Tibial nerve (tissue), 4 donors: ENCODE data around the gene RAB10. TPM values are rescaled to one million over a fixed set of nuclear protein-coding genes. Genes with fewer than 3 reads are reported as not detected.

Experiments used
- DNase-seq, 2 donors: peaks; one replicate each; pipeline ENCODE4 v3.0.0-alpha.2; 2019; ENCODE audit warnings: low spot score in 2 of 2
- H3K27ac ChIP-seq, 4 donors: fragments of 200-600 bp; sonication (generic) in 3 of 4; one replicate each; pipeline ENCODE4 v1.5.1; 2017 to 2019; ENCODE audit warnings: mild to moderate bottlenecking in 1 of 4
- H3K27me3 ChIP-seq, 2 donors: fragments of 200-600 bp; sonication (generic) in 1 of 2; one replicate each; pipeline versions ENCODE4 v1.5.1 to v1.6.0; 2017 to 2019
- H3K36me3 ChIP-seq, 3 donors: fragments of 200-600 bp; sonication (generic); one replicate each; pipeline ENCODE4 v1.5.1; 2018 to 2019
- H3K4me1 ChIP-seq, 4 donors: fragments of 200-600 bp; sonication (generic) in 3 of 4; one replicate each; pipeline ENCODE4 v1.5.1; 2017 to 2019
- H3K4me3 ChIP-seq, 4 donors: fragments of 200-600 bp; sonication (generic) in 3 of 4; one replicate each; pipeline ENCODE4 v1.5.1; 2017 to 2019; ENCODE audit warnings: mild to moderate bottlenecking in 1 of 4, moderate library complexity in 1 of 4
- H3K9me3 ChIP-seq, 4 donors: fragments of 200-600 bp; sonication (generic) in 3 of 4; one replicate each; pipeline ENCODE4 v1.5.1; 2017 to 2019
- EP300 ChIP-seq, 2 donors: sonication (generic); formaldehyde crosslinking; IDR thresholded peaks; one replicate each; pipeline ENCODE4 v1.6.1; 2017; ENCODE audit warnings: antibody characterized with exemption in 2 of 2, mild to moderate bottlenecking in 1 of 2
- POLR2A ChIP-seq, 2 donors: fragments of 450-650 bp; IDR thresholded peaks; one replicate each; pipeline ENCODE4 v1.6.1; 2017; ENCODE audit warnings: antibody characterized with exemption in 2 of 2, mild to moderate bottlenecking in 2 of 2, moderate library complexity in 2 of 2
- WGBS, 2 donors: methylation state at CpG; one replicate each; pipeline ENCODE4 v1.1.5; 2018; 5-methylcytosine and 5-hydroxymethylcytosine counted together
- total RNA-seq, 4 donors: library from RNA; depleted of rRNA; stranded (reverse); fragments of >200 nt; gene quantifications; one replicate each; pipeline ENCODE4 v1.1.0, GENCODE V29; 2016
- TF ChIP-seq, protein P1 (sequence below), 5 experiments: fragments of 200-600 bp in 3 of 5; fragments of 450-650 bp in 2 of 5; sonication (generic) in 3 of 5; IDR thresholded peaks; one replicate each; pipeline ENCODE4 v1.5.1; 2016 to 2019; ENCODE audit warnings: antibody characterized with exemption in 5 of 5, mild to moderate bottlenecking in 3 of 5, moderate library complexity in 2 of 5

The RAB10 gene
- total RNA-seq, 4 donors from 2014 or later = 133 to 196 (median 155) TPM

DNA sequence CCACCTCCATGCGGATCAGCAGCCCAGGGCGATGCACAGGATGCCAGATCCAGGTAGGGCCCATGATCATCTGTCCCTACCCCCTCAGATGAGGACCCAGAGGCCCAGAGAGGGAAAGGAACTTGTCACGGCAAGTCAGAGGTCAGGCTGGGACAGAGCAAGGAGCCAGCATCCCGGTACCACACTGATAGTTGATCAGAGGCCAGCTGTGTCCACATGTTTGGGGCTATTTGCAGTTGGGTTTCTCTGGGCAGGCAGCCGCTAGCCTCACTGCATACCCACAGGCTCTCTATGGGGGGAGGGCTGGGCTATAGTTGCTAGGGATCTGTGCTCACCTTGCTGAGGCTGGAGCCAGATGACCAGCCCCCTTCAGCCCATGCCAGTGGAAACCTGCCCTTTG, 148.6 kb downstream of the RAB10 start:
- 82 to 83% methylated on average over 5 of the region's 5 CpGs for WGBS, 2 donors
- H3K4me3 ChIP-seq = no peak overlapping the region
- H3K27me3 ChIP-seq = peaks cover 0 to 17% of the 10 kb centered on the region in 2 donors
- peaks cover 0 to 6% (median 0%) of the 10 kb centered on the region in 3 donors for H3K36me3 ChIP-seq
- no peak for DNase-seq
- H3K4me1 ChIP-seq = peaks cover 0 to 35% (median 15%) of the 10 kb centered on the region in 4 donors
- no peak for TF ChIP-seq EP300 (IDR thresholded peaks at IDR 0.05)
- TF ChIP-seq, protein P1, sequence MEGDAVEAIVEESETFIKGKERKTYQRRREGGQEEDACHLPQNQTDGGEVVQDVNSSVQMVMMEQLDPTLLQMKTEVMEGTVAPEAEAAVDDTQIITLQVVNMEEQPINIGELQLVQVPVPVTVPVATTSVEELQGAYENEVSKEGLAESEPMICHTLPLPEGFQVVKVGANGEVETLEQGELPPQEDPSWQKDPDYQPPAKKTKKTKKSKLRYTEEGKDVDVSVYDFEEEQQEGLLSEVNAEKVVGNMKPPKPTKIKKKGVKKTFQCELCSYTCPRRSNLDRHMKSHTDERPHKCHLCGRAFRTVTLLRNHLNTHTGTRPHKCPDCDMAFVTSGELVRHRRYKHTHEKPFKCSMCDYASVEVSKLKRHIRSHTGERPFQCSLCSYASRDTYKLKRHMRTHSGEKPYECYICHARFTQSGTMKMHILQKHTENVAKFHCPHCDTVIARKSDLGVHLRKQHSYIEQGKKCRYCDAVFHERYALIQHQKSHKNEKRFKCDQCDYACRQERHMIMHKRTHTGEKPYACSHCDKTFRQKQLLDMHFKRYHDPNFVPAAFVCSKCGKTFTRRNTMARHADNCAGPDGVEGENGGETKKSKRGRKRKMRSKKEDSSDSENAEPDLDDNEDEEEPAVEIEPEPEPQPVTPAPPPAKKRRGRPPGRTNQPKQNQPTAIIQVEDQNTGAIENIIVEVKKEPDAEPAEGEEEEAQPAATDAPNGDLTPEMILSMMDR (IDR thresholded peaks at IDR 0.05) = no peak
- no peak for TF ChIP-seq POLR2A (IDR thresholded peaks at IDR 0.05)
- no peaks in the 10 kb centered on the region for H3K9me3 ChIP-seq
- H3K27ac ChIP-seq = no peak overlapping the region

DNA sequence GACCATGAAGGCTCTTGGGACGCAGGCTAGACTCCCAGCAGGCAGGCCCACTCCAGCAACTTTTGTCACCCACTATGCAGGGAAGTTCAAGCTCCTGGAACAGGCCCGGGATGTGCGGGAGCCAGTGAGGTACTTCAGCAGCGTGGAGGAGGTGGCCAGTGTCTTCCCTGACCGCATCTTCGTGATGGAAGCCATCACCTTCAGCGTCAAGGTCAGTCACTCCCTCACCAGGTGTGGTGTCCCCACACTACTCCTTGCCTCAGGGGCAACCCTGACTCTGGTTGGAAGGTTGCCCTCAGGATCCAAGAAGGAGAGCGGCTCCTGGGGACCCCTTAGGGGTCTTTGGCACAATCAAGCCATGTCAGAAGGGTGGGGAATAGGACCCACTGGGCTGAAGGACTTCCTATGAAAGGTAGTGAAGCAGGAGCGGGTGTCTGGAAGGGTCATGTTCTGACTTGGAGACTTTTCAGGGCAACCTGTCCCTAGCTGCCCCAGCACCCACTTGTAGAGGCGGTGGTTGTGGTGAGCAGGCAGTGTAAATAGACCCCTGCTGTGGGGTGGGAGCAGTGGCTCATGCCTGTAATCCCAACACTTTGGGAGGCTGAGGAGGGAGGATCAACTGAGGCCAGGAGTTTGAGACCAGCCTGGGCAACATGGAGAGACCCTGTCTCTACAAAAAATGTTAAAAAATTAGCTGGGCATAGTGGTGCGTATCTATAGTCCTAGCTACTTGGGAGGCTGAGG, 149.2 kb downstream of the RAB10 start:
- H3K4me3 ChIP-seq = no peak overlapping the region
- 97 to 99% methylated on average over 8 to 10 of the region's 11 CpGs for WGBS, 2 donors
- H3K27me3 ChIP-seq = peaks cover 0 to 15% of the 10 kb centered on the region in 2 donors
- H3K9me3 ChIP-seq = no peaks in the 10 kb centered on the region
- H3K36me3 ChIP-seq = peaks cover 0 to 12% (median 0%) of the 10 kb centered on the region in 3 donors
- no peak overlapping the region for H3K27ac ChIP-seq
- no peak for TF ChIP-seq POLR2A (IDR thresholded peaks at IDR 0.05)
- TF ChIP-seq, protein P1 (IDR thresholded peaks at IDR 0.05) = no peak
- no peak for TF ChIP-seq EP300 (IDR thresholded peaks at IDR 0.05)
- H3K4me1 ChIP-seq = peaks cover 0 to 35% (median 15%) of the 10 kb centered on the region in 4 donors
- no peak for DNase-seq

DNA sequence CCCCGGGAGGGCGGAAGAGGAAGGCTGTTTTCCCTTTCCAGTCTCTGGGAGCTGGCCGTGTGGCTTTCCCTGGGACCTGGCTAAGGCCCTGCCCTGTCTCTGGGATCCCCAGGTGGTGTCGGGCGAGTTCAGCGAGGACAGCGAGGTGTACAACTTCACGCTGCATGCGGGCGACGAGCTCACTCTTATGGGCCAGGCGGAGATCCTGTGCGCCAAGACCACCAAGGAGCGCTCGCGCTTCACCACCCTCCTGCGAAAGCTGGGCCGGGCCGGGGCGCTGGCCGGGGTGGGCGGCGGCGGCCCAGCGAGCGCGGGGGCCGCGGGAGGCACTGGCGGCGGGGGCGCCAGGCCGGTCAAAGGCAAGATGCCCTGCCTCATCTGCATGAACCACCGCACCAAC, 150.2 kb downstream of the RAB10 start:
- Histone ChIP-seq H3K27me3 (peaks cover 0 to 10% of the 10 kb centered on the region in 2 donors), H3K4me3 (peak overlapping the region; percentile 46 to 80 (median 56)), H3K9me3 (no peaks in the 10 kb centered on the region), H3K36me3 (peaks cover 0 to 21% (median 0%) of the 10 kb centered on the region in 3 donors), H3K27ac (peak overlapping the region in 2 of 4 donors; percentile 26 to 87), H3K4me1 (peaks cover 0 to 27% (median 8%) of the 10 kb centered on the region in 4 donors)
- no peak for DNase-seq
- WGBS, 2 donors = 70 to 90% methylated on average over 6 to 29 of the region's 34 CpGs
- TF ChIP-seq, protein P1 (IDR thresholded peaks at IDR 0.05) = no peak
- TF ChIP-seq EP300 (IDR thresholded peaks at IDR 0.05) (no peak), POLR2A (IDR thresholded peaks at IDR 0.05) (no peak)

DNA sequence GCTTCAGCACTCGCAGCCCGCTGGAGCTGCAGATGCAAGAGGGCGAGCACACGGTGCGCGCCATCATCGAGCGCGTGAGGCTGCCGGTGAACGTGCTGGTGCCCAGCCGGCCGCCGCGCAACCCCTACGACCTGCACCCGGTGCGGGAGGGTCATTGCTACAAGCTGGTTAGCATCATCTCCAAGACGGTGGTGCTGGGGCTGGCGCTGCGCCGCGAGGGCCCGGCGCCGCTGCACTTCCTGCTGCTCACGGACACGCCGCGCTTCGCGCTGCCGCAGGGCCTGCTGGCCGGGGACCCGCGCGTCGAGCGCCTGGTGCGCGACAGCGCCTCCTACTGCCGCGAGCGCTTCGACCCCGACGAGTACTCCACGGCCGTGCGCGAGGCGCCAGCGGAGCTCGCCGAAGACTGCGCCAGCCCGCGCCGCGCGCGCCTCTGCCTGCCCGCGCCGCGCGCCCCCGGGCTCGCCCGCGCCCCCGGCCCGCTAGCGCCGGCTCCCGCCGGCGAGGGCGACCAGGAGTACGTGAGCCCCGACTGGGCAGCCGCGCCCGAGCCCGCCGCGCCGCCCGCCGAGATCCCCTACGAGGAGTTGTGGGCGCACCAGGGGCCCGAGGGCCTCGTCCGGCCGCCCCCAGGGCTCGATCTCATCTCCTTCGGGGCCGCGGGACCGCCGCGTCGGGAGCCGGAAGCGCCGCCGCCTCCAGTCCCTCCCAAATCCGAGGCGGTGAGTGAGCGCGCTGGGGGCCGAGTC, 150.8 kb downstream of the RAB10 start:
- peaks cover 0 to 20% (median 5%) of the 10 kb centered on the region in 4 donors for H3K4me1 ChIP-seq
- H3K9me3 ChIP-seq = no peaks in the 10 kb centered on the region
- peak overlapping the region; percentile 42 to 90 (median 84) for H3K27ac ChIP-seq
- TF ChIP-seq, protein P1 (IDR thresholded peaks at IDR 0.05) = peak; percentile 53 to 85 (median 76)
- TF ChIP-seq POLR2A (IDR thresholded peaks at IDR 0.05) (no peak), EP300 (IDR thresholded peaks at IDR 0.05) (no peak)
- peaks cover 0 to 4% of the 10 kb centered on the region in 2 donors for H3K27me3 ChIP-seq
- peak overlapping the region; percentile 55 to 80 (median 66) for H3K4me3 ChIP-seq
- 3 to 5% methylated on average over 46 to 48 of the region's 114 CpGs for WGBS, 2 donors
- DNase-seq = peak; percentile 62 to 64
- peaks cover 0 to 27% (median 0%) of the 10 kb centered on the region in 3 donors for H3K36me3 ChIP-seq
